Measurements from ENCODE around the gene DLEC1. TPM values are rescaled to one million over a fixed set of nuclear protein-coding genes. Genes with fewer than 3 reads are reported as not detected.
A peak's percentile ranks its signal among the peaks of the same experiment; 100 is the strongest.

The DLEC1 gene
- polyA plus RNA-seq, 4 donors, result 0.19 to 1.5 (median 0.85) TPM

GRCh38 chr3:38136777-38137614, 98.0 kb downstream of the DLEC1 start, which contains the start of gene ACAA1:
Gene ACAA1 (minus strand): TSS chr3:38137127. CDS start chr3:38137035, 92 bp downstream.
- FAIRE-seq, result no peak
- Histone ChIP-seq H3K4me3 (ENCODE audit: low read depth in 1 of 3, low read length in 3 of 3) (peak within 1 kb of the TSS; percentile 85 to 86 (median 85)), H3K27ac (ENCODE audit: low read depth in 1 of 3, low read length in 2 of 3) (peak within 1 kb of the TSS; percentile 84 to 98 (median 98)), H3K4me1 (ENCODE audit: control insufficient read depth in 3 of 3, insufficient read depth in 2 of 3, low read depth in 1 of 3, low read length in 2 of 3) (peaks cover 6 to 56% (median 16%) of the 10 kb centered on the region in 3 donors), H3K36me3 (ENCODE audit: control insufficient read depth in 3 of 3, insufficient read depth in 2 of 3, low read depth in 1 of 3, low read length in 3 of 3) (peaks cover 0 to 47% (median 7%) of the 10 kb centered on the region in 3 donors), H3K9me3 (ENCODE audit: control insufficient read depth in 2 of 2, insufficient read depth in 1 of 2, low read depth in 1 of 2, low read length in 1 of 2) (no peaks in the 10 kb centered on the region), H3K27me3 (ENCODE audit: control insufficient read depth in 3 of 3, insufficient read depth in 3 of 3, low read length in 3 of 3) (no peaks in the 10 kb centered on the region)
- 0% methylated on average over 54 to 66 of the region's 66 CpGs for WGBS, 3 donors
- DNase-seq, result peak; percentile 99 to 100

GRCh38 chr3:38137615-38138348, 98.8 kb downstream of the DLEC1 start:
- Histone ChIP-seq H3K4me3 (ENCODE audit: low read depth in 1 of 3, low read length in 3 of 3) (peak overlapping the region; percentile 84 to 86 (median 85)), H3K36me3 (ENCODE audit: control insufficient read depth in 3 of 3, insufficient read depth in 2 of 3, low read depth in 1 of 3, low read length in 3 of 3) (peaks cover 0 to 41% (median 4%) of the 10 kb centered on the region in 3 donors), H3K27me3 (ENCODE audit: control insufficient read depth in 3 of 3, insufficient read depth in 3 of 3, low read length in 3 of 3) (no peaks in the 10 kb centered on the region), H3K4me1 (ENCODE audit: control insufficient read depth in 3 of 3, insufficient read depth in 2 of 3, low read depth in 1 of 3, low read length in 2 of 3) (peaks cover 2 to 48% (median 16%) of the 10 kb centered on the region in 3 donors), H3K9me3 (ENCODE audit: control insufficient read depth in 2 of 2, insufficient read depth in 1 of 2, low read depth in 1 of 2, low read length in 1 of 2) (no peaks in the 10 kb centered on the region), H3K27ac (ENCODE audit: low read depth in 1 of 3, low read length in 2 of 3) (peak overlapping the region; percentile 84 to 98 (median 98))
- FAIRE-seq, result no peak
- DNase-seq, result peak in 1 of 2 donors; percentile 45
- WGBS, 3 donors, result 5 to 12% (median 8%) methylated on average over 22 of the region's 22 CpGs

GRCh38 chr3:38138349-38139190, 99.6 kb downstream of the DLEC1 start, which contains the start of gene MYD88:
Gene MYD88 (plus strand): TSS chr3:38138661. CDS start chr3:38138701, 40 bp downstream.
- WGBS, 3 donors, result 0 to 1% (median 0%) methylated on average over 56 to 65 of the region's 65 CpGs
- peak within 1 kb of the TSS; percentile 84 to 98 (median 98) for H3K27ac ChIP-seq (ENCODE audit: low read depth in 1 of 3, low read length in 2 of 3)
- peak within 1 kb of the TSS; percentile 84 to 86 (median 85) for H3K4me3 ChIP-seq (ENCODE audit: low read depth in 1 of 3, low read length in 3 of 3)
- no peak for FAIRE-seq
- no peaks in the 10 kb centered on the region for H3K9me3 ChIP-seq (ENCODE audit: control insufficient read depth in 2 of 2, insufficient read depth in 1 of 2, low read depth in 1 of 2, low read length in 1 of 2)
- peaks cover 0 to 40% (median 16%) of the 10 kb centered on the region in 3 donors for H3K4me1 ChIP-seq (ENCODE audit: control insufficient read depth in 3 of 3, insufficient read depth in 2 of 3, low read depth in 1 of 3, low read length in 2 of 3)
- no peaks in the 10 kb centered on the region for H3K27me3 ChIP-seq (ENCODE audit: control insufficient read depth in 3 of 3, insufficient read depth in 3 of 3, low read length in 3 of 3)
- peaks cover 0 to 37% (median 4%) of the 10 kb centered on the region in 3 donors for H3K36me3 ChIP-seq (ENCODE audit: control insufficient read depth in 3 of 3, insufficient read depth in 2 of 3, low read depth in 1 of 3, low read length in 3 of 3)
- DNase-seq, result peak; percentile 82 to 92

GRCh38 chr3:38139191-38139590, 100.2 kb downstream of the DLEC1 start:
- FAIRE-seq, result no peak
- WGBS, 3 donors, result 2 to 3% (median 2%) methylated on average over 8 of the region's 8 CpGs
- Histone ChIP-seq H3K27me3 (ENCODE audit: control insufficient read depth in 3 of 3, insufficient read depth in 3 of 3, low read length in 3 of 3) (no peaks in the 10 kb centered on the region), H3K4me1 (ENCODE audit: control insufficient read depth in 3 of 3, insufficient read depth in 2 of 3, low read depth in 1 of 3, low read length in 2 of 3) (peaks cover 0 to 34% (median 12%) of the 10 kb centered on the region in 3 donors), H3K27ac (ENCODE audit: low read depth in 1 of 3, low read length in 2 of 3) (peak overlapping the region; percentile 84 to 98 (median 98)), H3K9me3 (ENCODE audit: control insufficient read depth in 2 of 2, insufficient read depth in 1 of 2, low read depth in 1 of 2, low read length in 1 of 2) (no peaks in the 10 kb centered on the region), H3K36me3 (ENCODE audit: control insufficient read depth in 3 of 3, insufficient read depth in 2 of 3, low read depth in 1 of 3, low read length in 3 of 3) (peaks cover 0 to 31% (median 4%) of the 10 kb centered on the region in 3 donors), H3K4me3 (ENCODE audit: low read depth in 1 of 3, low read length in 3 of 3) (peak overlapping the region; percentile 84 to 86 (median 85))
- DNase-seq, result no peak

GRCh38 chr3:38139652-38140051, 100.6 kb downstream of the DLEC1 start:
- H3K9me3 ChIP-seq (ENCODE audit: control insufficient read depth in 2 of 2, insufficient read depth in 1 of 2, low read depth in 1 of 2, low read length in 1 of 2), result no peaks in the 10 kb centered on the region
- WGBS, 3 donors, result 75 to 84% (median 82%) methylated on average over 7 of the region's 7 CpGs
- DNase-seq (no peak), FAIRE-seq (no peak)
- no peaks in the 10 kb centered on the region for H3K27me3 ChIP-seq (ENCODE audit: control insufficient read depth in 3 of 3, insufficient read depth in 3 of 3, low read length in 3 of 3)
- peaks cover 0 to 29% (median 4%) of the 10 kb centered on the region in 3 donors for H3K36me3 ChIP-seq (ENCODE audit: control insufficient read depth in 3 of 3, insufficient read depth in 2 of 3, low read depth in 1 of 3, low read length in 3 of 3)
- H3K4me1 ChIP-seq (ENCODE audit: control insufficient read depth in 3 of 3, insufficient read depth in 2 of 3, low read depth in 1 of 3, low read length in 2 of 3), result peaks cover 0 to 29% (median 10%) of the 10 kb centered on the region in 3 donors
- H3K27ac ChIP-seq (ENCODE audit: low read depth in 1 of 3, low read length in 2 of 3), result no peak overlapping the region
- peak overlapping the region; percentile 84 to 86 (median 85) for H3K4me3 ChIP-seq (ENCODE audit: low read depth in 1 of 3, low read length in 3 of 3)

- H3K27me3 ChIP-seq (ENCODE audit: control insufficient read depth in 3 of 3, insufficient read depth in 3 of 3, low read length in 3 of 3), result no peaks in the 10 kb centered on the region
- DNase-seq (no peak), FAIRE-seq (no peak)
- peaks cover 0 to 20% (median 10%) of the 10 kb centered on the region in 3 donors for H3K4me1 ChIP-seq (ENCODE audit: control insufficient read depth in 3 of 3, insufficient read depth in 2 of 3, low read depth in 1 of 3, low read length in 2 of 3)
- H3K27ac ChIP-seq (ENCODE audit: low read depth in 1 of 3, low read length in 2 of 3), result no peak overlapping the region
- peaks cover 0 to 4% of the 10 kb centered on the region in 2 donors for H3K9me3 ChIP-seq (ENCODE audit: control insufficient read depth in 2 of 2, insufficient read depth in 1 of 2, low read depth in 1 of 2, low read length in 1 of 2)
- H3K36me3 ChIP-seq (ENCODE audit: control insufficient read depth in 3 of 3, insufficient read depth in 2 of 3, low read depth in 1 of 3, low read length in 3 of 3), result peaks cover 0 to 25% (median 4%) of the 10 kb centered on the region in 3 donors
- 95 to 97% (median 96%) methylated on average over 13 of the region's 13 CpGs for WGBS, 3 donors
- peak overlapping the region in 1 of 3 donors; percentile 86 for H3K4me3 ChIP-seq (ENCODE audit: low read depth in 1 of 3, low read length in 3 of 3)
Measured at GRCh38 chr3:38140326-38141172, 101.5 kb downstream of the DLEC1 start.
